ENCODE measurements around the gene PGRMC2.

The PGRMC2 gene

DNA sequence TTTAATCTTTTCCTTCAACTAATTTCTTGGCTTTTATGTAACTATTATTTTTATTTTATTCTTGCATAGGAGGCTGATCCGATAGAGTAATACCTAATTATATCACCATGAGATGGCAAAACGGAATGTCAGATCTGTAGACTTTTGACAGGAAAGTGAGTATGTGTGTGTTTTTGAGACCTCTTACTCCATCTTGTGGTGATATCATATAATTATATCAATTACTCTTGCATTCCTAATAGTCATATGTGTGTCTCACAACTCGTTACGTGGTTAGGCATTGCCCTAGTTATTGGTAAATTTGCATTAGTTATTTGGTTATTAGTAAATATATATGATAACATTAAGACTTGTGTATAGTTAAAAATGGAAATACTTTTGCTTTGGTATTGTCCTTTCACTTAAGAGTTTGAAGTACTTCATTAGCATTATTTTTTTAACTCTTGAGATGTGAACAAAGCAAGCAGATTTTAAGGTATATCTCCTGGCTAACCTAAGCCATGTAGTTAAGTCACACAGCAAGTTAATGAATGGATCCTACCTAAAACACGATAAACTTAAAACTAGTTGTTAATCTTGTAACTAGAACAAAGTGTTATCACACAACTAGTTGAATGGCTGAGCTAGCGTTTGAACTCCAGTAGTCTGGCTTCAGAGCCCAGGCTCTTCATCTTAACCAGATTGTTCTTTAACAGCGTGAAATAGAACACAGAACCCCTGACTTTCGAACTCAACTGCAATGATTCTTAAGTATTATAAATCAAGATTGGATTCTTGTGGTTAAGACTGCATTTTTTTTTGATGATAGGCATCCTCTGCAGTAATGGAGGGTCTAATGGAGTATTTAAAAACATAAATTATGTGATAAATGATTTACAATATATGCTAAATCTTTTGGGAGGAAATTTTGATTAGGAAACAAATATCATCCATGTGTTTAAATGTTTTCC, 67.1 kb downstream of the PGRMC2 start:
- DNase-seq (ENCODE audit: low read depth in 2 of 2), result no peak
